Neural cell (in vitro differentiated cells): ENCODE data around the gene MLIP. TPM values are rescaled to one million over a fixed set of nuclear protein-coding genes. Genes with fewer than 3 reads are reported as not detected.

Source experiments
- H2AFZ ChIP-seq: fragments of 200-600, 300-800 bp; sonication (generic), shearing (Covaris generic); 2 replicates; pipeline ENCODE4 v1.6.0; 2014; ENCODE audit warnings: low read depth, mild to moderate bottlenecking, antibody characterized with exemption, low read length, moderate library complexity
- H3F3A ChIP-seq: fragments of 200-600 bp; shearing (Covaris generic); 2 replicates; pipeline ENCODE4 v1.6.1; 2016; ENCODE audit warnings: mild to moderate bottlenecking, moderate library complexity, mixed read lengths, antibody characterized with exemption, low read length; ENCODE audit not compliant: insufficient read depth, poor library complexity, severe bottlenecking
- H3K27ac ChIP-seq: fragments of 200-600, 300-800 bp; sonication (generic), shearing (Covaris generic); 2 replicates; pipeline ENCODE4 v1.5.1; 2014; ENCODE audit warnings: mild to moderate bottlenecking, low read length, moderate library complexity
- H3K27me3 ChIP-seq: fragments of 300-800, 200-600 bp; sonication (generic), shearing (Covaris generic); 2 replicates; pipeline ENCODE4 v1.6.0; 2014; ENCODE audit warnings: mild to moderate bottlenecking, low read depth, low read length, moderate library complexity; ENCODE audit not compliant: insufficient read depth
- H3K36me3 ChIP-seq: fragments of 300-800, 200-600 bp; sonication (generic), shearing (Covaris generic); 2 replicates; pipeline ENCODE4 v1.5.1; 2014; ENCODE audit warnings: mild to moderate bottlenecking, antibody characterized with exemption, low read length, moderate library complexity; ENCODE audit not compliant: insufficient read depth
- H3K4me2 ChIP-seq: fragments of 300-800, 200-600 bp; sonication (generic), shearing (Covaris generic); 2 replicates; pipeline ENCODE4 v1.6.0; 2014; ENCODE audit warnings: mild to moderate bottlenecking, low read length
- H3K4me3 ChIP-seq: fragments of 300-800, 200-600 bp; sonication (generic), shearing (Covaris generic); 2 replicates; pipeline ENCODE4 v1.5.1; 2014; ENCODE audit warnings: mild to moderate bottlenecking, low read length, moderate library complexity
- H3K79me2 ChIP-seq: fragments of 200-600 bp; shearing (Covaris generic); replicated peaks from 2 replicates; pipeline ENCODE4 v1.6.0; 2014; ENCODE audit warnings: mild to moderate bottlenecking, low read length, moderate library complexity; ENCODE audit not compliant: insufficient read depth
- H3K9ac ChIP-seq: fragments of 300-800, 200-600 bp; sonication (generic), shearing (Covaris generic); 2 replicates; pipeline ENCODE4 v1.6.1; 2016; ENCODE audit warnings: mild to moderate bottlenecking, low read length, mixed read lengths
- H3K9me2 ChIP-seq: fragments of 200-600 bp; shearing (Covaris generic); 2 replicates; pipeline ENCODE4 v1.6.1; 2016; ENCODE audit warnings: mild to moderate bottlenecking, low read length, mixed read lengths; ENCODE audit not compliant: insufficient read depth
- H3K9me3 ChIP-seq: fragments of 200-600, 300-800 bp; sonication (generic), shearing (Covaris generic); 2 replicates; pipeline ENCODE4 v1.6.1; 2016; ENCODE audit warnings: mild to moderate bottlenecking, mixed run types, low read length, moderate library complexity, mixed read lengths
- H4K20me1 ChIP-seq: fragments of 200-600 bp; shearing (Covaris generic); 2 replicates; pipeline ENCODE4 v1.6.1; 2016; ENCODE audit warnings: mild to moderate bottlenecking, mixed run types; ENCODE audit not compliant: insufficient read depth
- CTCF ChIP-seq: fragments of 450-650 bp; IDR thresholded peaks from 2 replicates; pipeline ENCODE4 v1.5.1; 2014; ENCODE audit warnings: antibody characterized with exemption, mild to moderate bottlenecking, moderate library complexity; ENCODE audit not compliant: poor library complexity, severe bottlenecking
- EP300 ChIP-seq: fragments of 450-650 bp; conservative IDR thresholded peaks from 2 replicates; pipeline ENCODE4 v1.6.1; 2014; ENCODE audit warnings: antibody characterized with exemption, mild to moderate bottlenecking, moderate library complexity; ENCODE audit not compliant: poor library complexity, severe bottlenecking
- EZH2 ChIP-seq: fragments of 200-600, 300-800 bp; shearing (Covaris generic), sonication (generic); IDR thresholded peaks from 2 replicates; pipeline ENCODE4 v1.6.1; 2014; ENCODE audit warnings: antibody characterized with exemption, low read length, borderline replicate concordance, mild to moderate bottlenecking; ENCODE audit not compliant: insufficient read depth, poor library complexity, severe bottlenecking
- MXI1 ChIP-seq: fragments of 450-650 bp; conservative IDR thresholded peaks from 2 replicates; pipeline ENCODE4 v1.6.1; 2014; ENCODE audit warnings: antibody characterized with exemption, mild to moderate bottlenecking; ENCODE audit not compliant: poor library complexity, severe bottlenecking
- POLR2AphosphoS5 ChIP-seq: IDR thresholded peaks from 2 replicates; pipeline ENCODE4 v1.6.1; 2012
- RAD21 ChIP-seq: fragments of 450-650 bp; conservative IDR thresholded peaks from 2 replicates; pipeline ENCODE4 v1.6.1; 2014; ENCODE audit warnings: antibody characterized with exemption, mild to moderate bottlenecking, moderate library complexity
- REST ChIP-seq: IDR thresholded peaks from 2 replicates; pipeline ENCODE4 v1.6.1; 2012; ENCODE audit warnings: borderline replicate concordance
- SMC3 ChIP-seq: fragments of 450-650 bp; conservative IDR thresholded peaks from 2 replicates; pipeline ENCODE4 v1.6.1; 2014; ENCODE audit warnings: antibody characterized with exemption, mild to moderate bottlenecking, moderate library complexity; ENCODE audit not compliant: poor library complexity
- TAF1 ChIP-seq: IDR thresholded peaks from 2 replicates; pipeline ENCODE4 v1.6.1; 2012; ENCODE audit warnings: low read depth
- polyA plus RNA-seq: library from polyadenylated mRNA; depleted of rRNA; stranded (reverse); fragments of >200 nt; gene quantifications from 2 replicates; pipeline ENCODE4 v1.2.3, GENCODE V29; 2014

MLIP gene
- polyA plus RNA-seq, 1 donor from 2014 or later = not detected

- H3K27ac ChIP-seq = no peak overlapping the region
- no peak overlapping the region for H3K4me2 ChIP-seq
- TF ChIP-seq EP300 (no peak), POLR2AphosphoS5 (no peak), CTCF (no peak), REST (no peak), MXI1 (no peak), EZH2 (no peak), SMC3 (no peak), RAD21 (no peak), TAF1 (no peak)
- no peak overlapping the region for H3K4me3 ChIP-seq
- no peak overlapping the region for H3K9ac ChIP-seq
- H3K79me2 ChIP-seq = no peaks in the 10 kb centered on the region
- no peaks in the 10 kb centered on the region for H3K9me2 ChIP-seq
- no peaks in the 10 kb centered on the region for H4K20me1 ChIP-seq
- H3K36me3 ChIP-seq = no peaks in the 10 kb centered on the region
- H2AFZ ChIP-seq = no peak overlapping the region
- no peaks in the 10 kb centered on the region for H3K9me3 ChIP-seq
- H3F3A ChIP-seq = no peaks in the 10 kb centered on the region
- H3K27me3 ChIP-seq = no peaks in the 10 kb centered on the region
Observed at GRCh38 chr6:54109586-54109985, 1.7 kb upstream of the MLIP start.

GRCh38 chr6:54112151-54112650, 958 bp downstream of the MLIP start:
- Histone ChIP-seq H3K9me3 (no peaks in the 10 kb centered on the region), H3K79me2 (no peaks in the 10 kb centered on the region), H3K4me3 (no peak overlapping the region), H3K9me2 (no peaks in the 10 kb centered on the region), H3K36me3 (no peaks in the 10 kb centered on the region), H2AFZ (no peak overlapping the region), H3F3A (no peaks in the 10 kb centered on the region), H3K27ac (no peak overlapping the region), H3K4me2 (no peak overlapping the region), H3K27me3 (no peaks in the 10 kb centered on the region), H4K20me1 (no peaks in the 10 kb centered on the region), H3K9ac (no peak overlapping the region)
- no peak for TF ChIP-seq RAD21
- no peak for TF ChIP-seq EP300
- no peak for TF ChIP-seq POLR2AphosphoS5
- no peak for TF ChIP-seq REST
- no peak for TF ChIP-seq SMC3
- TF ChIP-seq CTCF = no peak
- TF ChIP-seq MXI1 = no peak
- TF ChIP-seq TAF1 = no peak
- TF ChIP-seq EZH2 = no peak
